Natural killer cell (primary cell): ENCODE measurements around the gene LRRC2. TPM values are rescaled to one million over a fixed set of nuclear protein-coding genes. Genes with fewer than 3 reads are reported as not detected.
"Not testable (repeated sequence)": the region's sequence is repeated elsewhere in the genome, so short reads cannot be mapped to it uniquely, and the experiment has no call there.

Experiments
- ATAC-seq, 3 donors: fragments of 150-1000 bp in 2 of 3; fragments of 200-7000 bp in 1 of 3; cut with Tn5 transposase; 1 replicate in 1 of 3; 2 replicates in 2 of 3; pipeline ENCODE4 v1.10.0; 2021; ENCODE audit warnings: mild to moderate bottlenecking in 2 of 3, moderate library complexity in 2 of 3
- DNase-seq, 2 donors: peaks; one replicate each; pipeline versions ENCODE4 v3.0.0 to v3.0.0-alpha.2; 2013 to 2021; ENCODE audit warnings: mixed read lengths in 1 of 2
- H3K27ac ChIP-seq: one replicate; pipeline ENCODE4 v1.5.1; 2013; ENCODE audit warnings: mild to moderate bottlenecking, low read length
- H3K27me3 ChIP-seq: one replicate; pipeline ENCODE4 v1.6.1; 2013; ENCODE audit warnings: low read length; ENCODE audit not compliant: control insufficient read depth, insufficient read depth
- H3K36me3 ChIP-seq: one replicate; pipeline ENCODE4 v1.6.1; 2013; ENCODE audit warnings: low read length; ENCODE audit not compliant: control insufficient read depth, insufficient read depth
- H3K4me1 ChIP-seq: one replicate; pipeline ENCODE4 v1.6.1; 2013; ENCODE audit warnings: low read length; ENCODE audit not compliant: control insufficient read depth, insufficient read depth
- H3K4me3 ChIP-seq: one replicate; pipeline ENCODE4 v1.5.1; 2013; ENCODE audit warnings: low read length
- H3K9me3 ChIP-seq: one replicate; pipeline ENCODE4 v1.6.1; 2013; ENCODE audit warnings: low read length; ENCODE audit not compliant: control insufficient read depth, insufficient read depth
- H3K27ac Mint-ChIP-seq, 2 donors: one replicate each; pipeline ENCODE4 v1.8.0; 2022; ENCODE audit warnings: mild to moderate bottlenecking in 2 of 2, mixed read lengths in 2 of 2, moderate library complexity in 1 of 2
- H3K27me3 Mint-ChIP-seq, 2 donors: one replicate each; pipeline ENCODE4 v1.8.0; 2022; ENCODE audit warnings: low read depth in 2 of 2, mixed read lengths in 2 of 2
- H3K36me3 Mint-ChIP-seq: one replicate; pipeline ENCODE4 v1.8.0; 2022; ENCODE audit warnings: mixed read lengths
- H3K4me1 Mint-ChIP-seq, 2 donors: one replicate each; pipeline ENCODE4 v1.8.0; 2022; ENCODE audit warnings: mixed read lengths in 2 of 2
- H3K4me3 Mint-ChIP-seq: one replicate; pipeline ENCODE4 v1.8.0; 2022; ENCODE audit warnings: mild to moderate bottlenecking, moderate library complexity, mixed read lengths
- H3K9me3 Mint-ChIP-seq, 2 donors: one replicate each; pipeline ENCODE4 v1.8.0; 2022; ENCODE audit warnings: mixed read lengths in 2 of 2
- WGBS: methylation state at CpG from one replicate; pipeline ENCODE4 v1.1.7; 2013; ENCODE audit warnings: missing lambda C conversion rate; ENCODE audit not compliant: insufficient coverage; 5-methylcytosine and 5-hydroxymethylcytosine counted together
- intact Hi-C: fragments of 100-400 bp; cut with micrococcal nuclease; formaldehyde crosslinking; loops from one replicate; pipeline ENCODE4 v1.14.2; 2022
- total RNA-seq, 4 donors: library from RNA; stranded (reverse); fragments of 120-200 nt in 1 of 4; gene quantifications; one replicate each; pipeline versions ENCODE4 v1.2.3 to v1.2.4, GENCODE V29; 2013 to 2022
- TF ChIP-seq, protein P1 (sequence below): fragments of 200-600 bp; IDR thresholded peaks from one replicate; pipeline ENCODE4 v1.8.0; 2022; ENCODE audit warnings: antibody characterized with exemption

Gene LRRC2
- total RNA-seq, 3 donors from 2014 or later (not counting 1 experiment from before 2014, with no cell fraction given): 0.18 TPM; not detected in 2

DNA sequence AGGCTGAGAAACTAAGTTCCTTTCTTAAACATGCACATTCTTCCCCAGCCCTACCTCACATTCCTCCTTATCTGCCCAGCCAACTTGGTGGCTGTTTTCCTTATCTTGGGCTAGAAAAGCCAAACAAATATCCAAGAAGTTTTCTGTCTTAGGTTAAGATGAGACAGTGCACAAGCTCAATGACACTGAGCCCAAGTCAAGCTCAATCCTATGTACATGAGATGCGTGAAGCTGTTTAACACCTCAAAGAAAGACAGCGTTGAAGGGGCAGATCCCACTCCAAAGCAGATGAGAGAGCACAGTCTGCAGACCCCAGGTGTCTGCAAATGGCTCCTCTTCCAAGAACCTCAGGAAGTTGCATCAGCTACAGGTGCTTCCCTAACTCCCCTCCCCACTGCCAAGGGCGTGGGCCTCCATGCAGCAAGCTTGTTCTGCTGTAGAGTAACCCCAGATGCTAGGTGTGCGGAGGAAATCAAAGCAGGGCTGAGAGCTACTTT is 16.6 kb downstream of the LRRC2 start:
- Histone ChIP-seq H3K4me1 (no peaks in the 10 kb centered on the region), H3K27ac (no peak overlapping the region), H3K9me3 (no peaks in the 10 kb centered on the region), H3K36me3 (no peaks in the 10 kb centered on the region), H3K27me3 (no peaks in the 10 kb centered on the region), H3K4me3 (no peak overlapping the region)
- TF ChIP-seq, protein P1, sequence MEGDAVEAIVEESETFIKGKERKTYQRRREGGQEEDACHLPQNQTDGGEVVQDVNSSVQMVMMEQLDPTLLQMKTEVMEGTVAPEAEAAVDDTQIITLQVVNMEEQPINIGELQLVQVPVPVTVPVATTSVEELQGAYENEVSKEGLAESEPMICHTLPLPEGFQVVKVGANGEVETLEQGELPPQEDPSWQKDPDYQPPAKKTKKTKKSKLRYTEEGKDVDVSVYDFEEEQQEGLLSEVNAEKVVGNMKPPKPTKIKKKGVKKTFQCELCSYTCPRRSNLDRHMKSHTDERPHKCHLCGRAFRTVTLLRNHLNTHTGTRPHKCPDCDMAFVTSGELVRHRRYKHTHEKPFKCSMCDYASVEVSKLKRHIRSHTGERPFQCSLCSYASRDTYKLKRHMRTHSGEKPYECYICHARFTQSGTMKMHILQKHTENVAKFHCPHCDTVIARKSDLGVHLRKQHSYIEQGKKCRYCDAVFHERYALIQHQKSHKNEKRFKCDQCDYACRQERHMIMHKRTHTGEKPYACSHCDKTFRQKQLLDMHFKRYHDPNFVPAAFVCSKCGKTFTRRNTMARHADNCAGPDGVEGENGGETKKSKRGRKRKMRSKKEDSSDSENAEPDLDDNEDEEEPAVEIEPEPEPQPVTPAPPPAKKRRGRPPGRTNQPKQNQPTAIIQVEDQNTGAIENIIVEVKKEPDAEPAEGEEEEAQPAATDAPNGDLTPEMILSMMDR: no peak
- 27% methylated on average over 4 of the region's 4 CpGs for WGBS
- DNase-seq: no peak
- Mint-ChIP-seq H3K27ac (no peak overlapping the region), H3K4me1 (no peaks in the 10 kb centered on the region), H3K4me3 (no peak overlapping the region), H3K9me3 (no peaks in the 10 kb centered on the region), H3K36me3 (no peaks in the 10 kb centered on the region), H3K27me3 (peaks cover 34 to 53% of the 10 kb centered on the region in 2 donors)
- intact Hi-C loops: no loop called here
- ATAC-seq: no peak

DNA sequence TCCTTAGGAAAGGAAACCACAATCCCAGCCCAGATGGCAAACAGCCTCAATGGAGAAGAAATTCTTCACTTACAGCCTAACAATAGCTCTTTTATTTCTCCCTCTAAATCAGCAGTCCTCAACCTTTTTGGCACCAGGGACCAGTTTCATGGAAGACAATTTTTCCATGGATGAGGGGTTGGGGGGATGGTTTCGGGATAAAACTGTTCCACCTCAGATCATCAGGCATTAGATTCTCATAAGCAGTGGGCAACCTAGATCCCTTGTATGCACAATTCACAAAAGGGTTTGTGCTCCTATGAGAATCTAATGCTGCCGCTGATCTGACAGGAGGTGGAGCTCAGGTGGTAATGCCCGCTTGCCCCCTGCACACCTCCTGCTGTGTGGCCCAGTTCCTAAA is 17.5 kb downstream of the LRRC2 start:
- H3K36me3 Mint-ChIP-seq, H3K27me3 ChIP-seq, DNase-seq, H3K4me1 ChIP-seq, H3K9me3 Mint-ChIP-seq, ATAC-seq, H3K27ac ChIP-seq, H3K4me3 ChIP-seq, H3K4me3 Mint-ChIP-seq, H3K4me1 Mint-ChIP-seq, intact Hi-C loops, H3K36me3 ChIP-seq, H3K27ac Mint-ChIP-seq, H3K9me3 ChIP-seq: not testable (repeated sequence)
- WGBS: 85% methylated on average over 3 of the region's 3 CpGs
- peaks cover 34 to 53% of the 10 kb centered on the region in 2 donors for H3K27me3 Mint-ChIP-seq

DNA sequence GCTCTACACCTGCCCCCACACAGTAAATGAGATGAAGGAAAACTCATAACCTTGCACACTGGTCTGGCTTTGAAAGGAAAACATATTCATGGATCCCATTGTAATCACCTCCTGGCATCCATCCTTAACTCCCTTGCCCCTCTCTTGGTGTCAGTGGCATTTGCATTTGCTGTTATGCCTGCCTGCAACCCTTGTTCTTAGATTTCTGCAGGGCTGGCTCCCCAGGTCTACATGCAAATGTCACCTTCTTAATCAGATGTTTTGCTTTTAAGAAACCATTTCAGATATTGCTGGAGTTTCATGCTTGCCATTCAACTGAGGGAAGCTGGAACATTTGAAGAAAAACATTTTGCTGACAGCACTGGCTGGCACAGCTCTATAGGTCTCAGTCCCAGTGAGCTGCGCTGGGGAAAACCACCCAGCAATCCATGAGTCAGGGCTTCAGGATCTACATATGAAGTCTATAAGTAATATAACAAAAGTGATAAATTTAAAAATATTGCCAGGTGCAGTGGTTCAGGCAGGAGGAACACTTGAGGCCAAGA is 19.1 kb downstream of the LRRC2 start:
- Histone ChIP-seq H3K27me3 (no peaks in the 10 kb centered on the region), H3K9me3 (no peaks in the 10 kb centered on the region), H3K4me3 (no peak overlapping the region), H3K36me3 (no peaks in the 10 kb centered on the region), H3K27ac (no peak overlapping the region), H3K4me1 (no peaks in the 10 kb centered on the region)
- ATAC-seq (no peak), DNase-seq (no peak)
- Mint-ChIP-seq H3K4me1 (no peaks in the 10 kb centered on the region), H3K9me3 (no peaks in the 10 kb centered on the region), H3K36me3 (no peaks in the 10 kb centered on the region), H3K4me3 (no peak overlapping the region), H3K27me3 (peaks cover 28 to 44% of the 10 kb centered on the region in 2 donors), H3K27ac (no peak overlapping the region)
- WGBS: no CpG with 5 or more reads among the region's 1 CpG
- TF ChIP-seq, protein P1: no peak
- intact Hi-C loops: no loop called here

DNA sequence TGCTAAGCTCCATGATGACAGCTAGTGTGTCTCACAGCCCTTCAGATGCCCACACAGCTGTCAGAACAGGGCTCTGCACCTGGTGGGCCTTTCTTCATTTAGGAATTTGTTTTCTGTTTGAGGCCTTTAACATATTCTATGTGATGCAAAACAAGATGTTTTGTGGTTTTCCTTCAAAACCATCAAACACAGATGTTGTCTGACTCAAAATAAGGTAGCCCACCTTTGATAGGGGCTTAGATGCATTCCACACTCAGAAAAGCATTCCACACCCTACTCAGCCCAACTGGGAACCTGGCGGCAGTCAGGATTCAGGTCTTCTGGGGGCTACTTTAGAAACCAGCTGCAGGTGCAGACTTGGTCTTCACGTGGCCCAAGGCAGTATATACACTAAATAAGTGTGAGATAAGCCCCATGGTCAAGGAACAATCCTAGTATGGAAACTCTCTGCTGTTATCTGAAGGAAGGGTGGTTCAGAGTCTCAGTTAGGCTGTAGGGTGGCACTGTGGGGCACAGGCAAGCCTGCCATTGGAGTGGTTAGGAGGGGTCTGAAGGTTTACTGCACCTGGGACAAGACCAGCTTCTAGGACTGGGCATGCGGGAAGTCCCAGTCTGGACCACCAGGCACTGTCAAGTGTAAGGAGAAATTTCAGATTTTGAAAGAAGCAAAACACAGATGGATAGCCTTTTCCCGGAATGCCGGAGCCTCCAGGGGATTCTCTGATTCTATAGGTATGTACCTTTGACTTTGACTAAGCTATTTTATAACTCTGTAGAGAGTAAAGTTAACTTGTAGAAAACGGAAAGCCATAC is 20.1 kb downstream of the LRRC2 start:
- Histone ChIP-seq H3K4me1 (no peaks in the 10 kb centered on the region), H3K36me3 (no peaks in the 10 kb centered on the region), H3K27me3 (no peaks in the 10 kb centered on the region), H3K27ac (no peak overlapping the region), H3K4me3 (no peak overlapping the region), H3K9me3 (no peaks in the 10 kb centered on the region)
- ATAC-seq: no peak
- Mint-ChIP-seq H3K27me3 (peaks cover 27 to 40% of the 10 kb centered on the region in 2 donors), H3K36me3 (no peaks in the 10 kb centered on the region), H3K4me3 (no peak overlapping the region), H3K9me3 (no peaks in the 10 kb centered on the region), H3K27ac (no peak overlapping the region), H3K4me1 (no peaks in the 10 kb centered on the region)
- DNase-seq: no peak
- TF ChIP-seq, protein P1: no peak
- intact Hi-C loops: no loop called here
- 83% methylated on average over 5 of the region's 6 CpGs for WGBS
